AG08395 (cell line): ENCODE results near the gene B4GALNT4.
A peak's percentile ranks its signal among the peaks of the same experiment; 100 is the strongest.
"Not testable (repeated sequence)": the region's sequence is repeated elsewhere in the genome, so short reads cannot be mapped to it uniquely, and the experiment has no call there.

ENCODE experiments used
- DNase-seq: peaks from one replicate; pipeline ENCODE4 v3.0.0; 2012; ENCODE audit warnings: mixed read lengths, low spot score

The B4GALNT4 gene

GRCh38 chr11:335779-336658, 33.3 kb upstream of the B4GALNT4 start:
- DNase-seq, result no peak

GRCh38 chr11:336659-337198, 32.6 kb upstream of the B4GALNT4 start:
- no peak for DNase-seq

- DNase-seq, result no peak
These were observed 31.6 kb upstream of the B4GALNT4 start for GRCh38 chr11:337711-338110.

GRCh38 chr11:339963-340362, 29.3 kb upstream of the B4GALNT4 start:
- DNase-seq, result no peak

- no peak for DNase-seq
These were observed 28.5 kb upstream of the B4GALNT4 start for GRCh38 chr11:340539-341512.

- no peak for DNase-seq
These were observed 27.0 kb upstream of the B4GALNT4 start for GRCh38 chr11:342328-342727.

- DNase-seq, result no peak
These were observed 24.3 kb upstream of the B4GALNT4 start for GRCh38 chr11:344836-345578.

GRCh38 chr11:346529-346928, 22.8 kb upstream of the B4GALNT4 start:
- no peak for DNase-seq

GRCh38 chr11:349270-349954, 19.9 kb upstream of the B4GALNT4 start:
- not testable (repeated sequence) for DNase-seq

GRCh38 chr11:350033-350722, 19.1 kb upstream of the B4GALNT4 start:
- not testable (repeated sequence) for DNase-seq

- no peak for DNase-seq
These were observed 18.5 kb upstream of the B4GALNT4 start for GRCh38 chr11:350723-351255.

GRCh38 chr11:351411-351810, 17.9 kb upstream of the B4GALNT4 start:
- no peak for DNase-seq

- DNase-seq, result no peak
These were observed 16.8 kb upstream of the B4GALNT4 start for GRCh38 chr11:352456-353031.

- DNase-seq, result peak; percentile 83
These were observed 16.0 kb upstream of the B4GALNT4 start for GRCh38 chr11:353179-353873.

- peak; percentile 93 for DNase-seq
These were observed 13.5 kb upstream of the B4GALNT4 start for GRCh38 chr11:355581-356458.

GRCh38 chr11:356610-357009, 12.7 kb upstream of the B4GALNT4 start:
- no peak for DNase-seq

GRCh38 chr11:357582-357981, 11.7 kb upstream of the B4GALNT4 start:
- DNase-seq, result no peak

- DNase-seq, result no peak
These were observed 11.0 kb upstream of the B4GALNT4 start for GRCh38 chr11:358129-358800.
